Mammary epithelial cell (primary cell): ENCODE measurements around the gene NKD1.

Experiments used
- CTCF ChIP-seq, 2 donors: IDR thresholded peaks in 1 of 2; conservative IDR thresholded peaks in 1 of 2; 2 replicates each; pipeline ENCODE4 v1.5.1; 2011 to 2012; ENCODE audit warnings: inconsistent platforms in 2 of 2, low read length in 2 of 2, mild to moderate bottlenecking in 2 of 2, control low read depth in 1 of 2, low read depth in 1 of 2; ENCODE audit not compliant: insufficient read depth in 1 of 2; ENCODE audit errors: extremely low read depth in 1 of 2
- EZH2 ChIP-seq: IDR thresholded peaks from 2 replicates; pipeline ENCODE4 v1.6.1; 2012; ENCODE audit warnings: low read length, inconsistent platforms, borderline replicate concordance

- TF ChIP-seq EZH2 (no peak), CTCF (conservative IDR thresholded peaks at IDR 0.05 in 1 of 2, IDR thresholded peaks at IDR 0.05 in 1 of 2; ENCODE audit: extremely low read depth in 1 of 2, insufficient read depth in 1 of 2, low read depth in 1 of 2, low read length in 2 of 2) (no peak)
These were observed 54.5 kb downstream of the NKD1 start for GRCh38 chr16:50602531-50603205.
